Stimulated activated CD8-positive, alpha-beta memory T cell treated with anti-CD3 and anti-CD28 coated beads, Interleukin-15, amount 100 ng/mL, for 24 hours (primary cell): Measurements from ENCODE around the gene NOXA1.
"Not testable (repeated sequence)": the region's sequence is repeated elsewhere in the genome, so short reads cannot be mapped to it uniquely, and the experiment has no call there.

Experiments
- DNase-seq: peaks from one replicate; pipeline ENCODE4 v3.0.0-alpha.2; 2020; ENCODE audit warnings: low read depth

Gene NOXA1

GRCh38 chr9:137406085-137406760 lies 17.0 kb upstream of the NOXA1 start:
- DNase-seq: no peak

- peak; percentile 23 for DNase-seq
Measured at GRCh38 chr9:137406876-137407589, 16.2 kb upstream of the NOXA1 start.

- no peak for DNase-seq
Measured at GRCh38 chr9:137407590-137408300, 15.4 kb upstream of the NOXA1 start.

- no peak for DNase-seq
Measured at GRCh38 chr9:137408651-137409405, 14.4 kb upstream of the NOXA1 start.

- DNase-seq: no peak
Measured at GRCh38 chr9:137409515-137409914, 13.7 kb upstream of the NOXA1 start.

GRCh38 chr9:137410236-137410890 lies 12.8 kb upstream of the NOXA1 start:
- DNase-seq: not testable (repeated sequence)

- no peak for DNase-seq
Measured at GRCh38 chr9:137410891-137411249, 12.3 kb upstream of the NOXA1 start.

- DNase-seq: no peak
Measured at GRCh38 chr9:137411260-137411644, 11.9 kb upstream of the NOXA1 start.

- no peak for DNase-seq
Measured at GRCh38 chr9:137411645-137412380, 11.4 kb upstream of the NOXA1 start.

- DNase-seq: no peak
Measured at GRCh38 chr9:137412431-137412830, 10.8 kb upstream of the NOXA1 start.

- no peak for DNase-seq
Measured at GRCh38 chr9:137415451-137415850, 7.7 kb upstream of the NOXA1 start.

GRCh38 chr9:137416006-137416562 lies 7.1 kb upstream of the NOXA1 start:
- no peak for DNase-seq

- no peak for DNase-seq
Measured at GRCh38 chr9:137416563-137417151, 6.5 kb upstream of the NOXA1 start.

- no peak for DNase-seq
Measured at GRCh38 chr9:137417161-137418021, 5.8 kb upstream of the NOXA1 start.

GRCh38 chr9:137421838-137422603 lies 1.2 kb upstream of the NOXA1 start:
- no peak for DNase-seq

- no peak for DNase-seq
Measured at GRCh38 chr9:137423514-137424291, 510 bp downstream of the NOXA1 start.

GRCh38 chr9:137426018-137426681 lies 3.0 kb downstream of the NOXA1 start:
- no peak for DNase-seq
